Non-pigmented ciliary epithelial cell (primary cell): ENCODE measurements around the gene POLD4.
A peak's percentile ranks its signal among the peaks of the same experiment; 100 is the strongest.
"Not testable (repeated sequence)": the region's sequence is repeated elsewhere in the genome, so short reads cannot be mapped to it uniquely, and the experiment has no call there.

Source experiments
- DNase-seq: peaks from one replicate; pipeline ENCODE4 v3.0.0-alpha.2; 2010; ENCODE audit warnings: low read depth

POLD4 gene

GRCh38 chr11:67351275-67352005 is 1.9 kb downstream of the POLD4 start:
- DNase-seq, result no peak

- no peak for DNase-seq
Observed at GRCh38 chr11:67349928-67350465, 3.3 kb downstream of the POLD4 start.

DNA sequence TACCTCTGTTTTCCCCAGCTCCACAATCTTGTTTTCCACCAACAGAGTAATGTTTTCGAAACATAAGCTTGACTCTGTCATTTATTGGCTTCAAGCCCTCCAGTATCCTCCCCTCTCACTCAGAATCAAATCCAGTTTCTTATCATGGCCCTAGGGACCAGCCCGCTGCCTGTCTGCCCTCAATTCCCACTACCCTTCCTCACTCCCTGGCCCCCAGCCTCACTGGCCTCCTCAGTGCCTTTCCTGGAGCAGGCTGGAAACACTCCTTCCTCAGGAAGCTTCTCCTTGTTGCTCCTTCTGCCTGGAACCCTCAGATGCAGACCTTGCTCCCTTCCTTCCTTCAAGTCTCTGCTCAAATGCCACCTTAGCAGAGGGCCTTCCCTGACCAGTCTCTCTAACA is 3.9 kb downstream of the POLD4 start:
- no peak for DNase-seq

DNA sequence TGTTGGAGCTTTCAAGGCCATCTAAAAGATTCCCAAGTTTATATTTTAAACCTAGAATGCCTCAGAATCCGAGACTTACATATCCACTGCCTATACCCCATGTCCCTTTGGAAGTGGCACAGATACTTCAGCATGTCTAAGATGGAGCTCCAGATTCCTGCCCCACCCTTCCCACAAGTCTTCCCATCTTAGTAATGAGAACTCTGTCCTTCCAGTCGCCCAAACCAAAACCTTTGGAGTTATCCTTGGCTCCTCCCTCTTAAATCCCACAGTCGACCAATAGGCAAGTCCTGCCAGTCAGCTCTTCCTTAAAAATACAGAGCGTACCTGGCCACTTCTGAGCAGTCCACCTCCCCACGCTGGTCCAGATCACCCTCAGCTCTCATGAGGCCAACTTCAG is 4.3 kb downstream of the POLD4 start:
- no peak for DNase-seq

DNA sequence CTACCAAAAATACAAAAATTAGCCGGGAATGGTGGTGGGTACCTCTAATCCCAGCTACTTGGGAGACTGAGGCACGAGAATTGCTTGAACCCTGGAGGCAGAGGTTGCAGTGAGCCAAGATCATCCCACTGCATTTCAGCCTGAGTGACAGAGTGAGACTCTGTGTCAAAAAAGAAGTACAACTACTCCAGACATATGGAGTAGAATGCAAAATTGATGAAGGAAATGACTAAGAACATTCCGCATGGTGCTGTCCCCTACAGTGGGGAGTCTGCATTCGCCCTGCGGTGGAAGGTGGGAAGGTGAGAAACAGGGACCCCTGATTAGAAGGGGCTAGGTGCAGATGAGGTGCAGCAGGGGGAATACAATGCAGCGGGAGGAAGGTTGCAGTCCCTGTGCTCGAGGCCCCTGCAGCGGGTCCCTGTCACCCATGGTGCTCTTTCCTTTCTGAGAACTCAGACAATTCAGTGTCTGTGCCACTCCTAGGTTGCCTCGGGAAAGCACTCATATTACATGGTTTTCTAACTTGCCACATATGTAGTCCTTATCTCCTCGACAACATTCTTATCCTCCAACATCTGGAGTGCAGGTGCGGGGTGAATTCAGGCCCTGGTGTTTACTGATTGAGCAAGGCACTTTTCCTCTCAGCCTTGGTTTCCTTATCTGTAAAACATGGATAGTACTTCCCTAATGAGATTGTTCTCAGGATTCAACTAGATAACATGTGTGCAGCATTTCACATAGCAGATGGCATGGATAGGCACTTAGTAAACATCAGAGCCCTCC is 5.2 kb downstream of the POLD4 start:
- DNase-seq, result no peak

DNA sequence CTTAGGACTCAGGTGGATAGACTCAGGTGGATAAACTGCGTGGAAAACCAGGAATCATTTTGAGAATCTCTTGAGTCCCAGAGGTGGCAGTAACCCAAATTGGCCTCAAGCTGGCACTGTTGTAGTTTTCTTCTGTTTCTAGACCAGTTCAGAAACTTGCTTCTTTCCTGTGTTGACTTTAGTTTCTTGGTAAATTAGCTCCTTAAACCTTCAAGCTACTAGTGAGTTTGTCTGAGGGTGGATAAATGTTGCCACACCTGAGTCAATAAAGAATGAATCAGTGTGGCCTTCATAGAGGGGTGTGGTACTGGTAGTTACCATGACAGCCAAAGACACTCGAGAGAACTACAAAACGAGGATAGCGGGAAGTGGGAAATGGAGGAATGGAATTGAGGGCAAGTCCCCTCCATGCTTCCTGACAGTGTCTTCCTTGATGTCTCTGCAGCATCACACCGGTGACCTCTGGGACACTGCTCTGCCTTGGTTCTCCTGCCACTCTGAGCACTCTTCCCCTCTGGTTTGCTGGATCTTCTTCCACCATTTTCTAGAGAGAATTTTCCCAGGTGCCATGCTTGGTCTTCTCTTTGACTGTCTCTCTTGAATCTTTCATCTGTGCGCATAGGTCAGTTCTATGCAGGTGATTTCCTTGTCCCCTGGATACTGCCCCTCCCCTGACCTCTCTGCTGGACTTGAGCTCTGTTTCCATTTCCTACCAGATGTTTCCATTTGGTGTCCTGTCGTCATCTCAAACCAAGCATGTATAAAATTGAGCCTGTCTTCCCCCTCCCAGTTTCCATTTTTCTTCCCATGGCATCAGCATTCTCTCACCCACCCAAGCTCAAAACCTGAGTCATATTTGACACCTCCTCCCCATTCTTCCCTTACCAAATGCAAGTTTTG is 7.2 kb downstream of the POLD4 start:
- no peak for DNase-seq

DNA sequence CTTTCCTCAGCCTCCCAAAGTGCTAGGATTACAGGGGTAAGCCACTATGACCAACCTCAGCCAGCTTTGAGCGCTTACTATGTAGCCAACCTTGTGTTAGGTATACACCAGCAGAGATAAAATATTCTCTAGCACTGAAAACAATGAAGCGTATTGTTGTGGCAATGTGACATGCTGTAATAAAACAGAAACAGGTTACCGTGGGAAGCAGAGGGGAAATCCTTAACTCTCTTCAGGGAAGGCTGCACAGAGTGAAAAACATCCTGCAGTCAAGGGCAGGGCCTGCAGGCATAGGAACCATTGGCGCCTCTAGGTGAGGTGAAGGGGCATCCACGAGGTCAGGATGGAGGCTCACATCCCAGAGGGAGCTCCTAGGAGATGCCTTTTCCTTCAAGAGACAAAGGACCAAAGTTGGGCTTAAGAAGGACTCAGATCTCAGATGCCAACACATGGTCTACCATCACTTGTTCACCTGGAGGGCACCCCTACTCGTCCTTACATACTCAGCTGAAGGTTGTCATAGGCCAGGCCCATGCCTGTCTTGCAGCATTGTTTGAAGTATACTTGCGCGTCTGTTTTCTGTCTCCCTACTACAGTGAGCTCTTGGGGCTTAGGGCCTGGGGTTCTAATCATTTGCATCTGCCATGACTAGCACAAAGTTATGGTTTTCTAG is 8.0 kb downstream of the POLD4 start:
- no peak for DNase-seq

DNA sequence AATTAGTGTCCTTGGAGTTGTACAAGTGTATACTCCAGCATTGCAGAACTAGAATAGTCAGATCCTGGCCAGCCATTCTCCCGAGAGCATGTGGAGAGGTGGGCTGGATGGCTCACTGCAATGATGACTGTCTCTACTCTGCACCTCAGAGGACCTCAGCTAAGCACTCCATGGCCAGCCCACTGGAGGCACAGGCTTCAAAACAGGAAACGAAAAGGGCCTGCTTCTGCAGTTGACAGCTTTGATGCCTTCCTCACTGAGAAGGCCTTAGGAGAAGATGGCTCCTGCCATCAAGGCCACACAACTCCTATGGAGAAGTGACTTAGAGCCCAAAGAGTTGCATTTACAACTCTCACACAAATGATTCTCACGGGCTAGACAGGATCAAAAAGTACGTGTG is 9.1 kb downstream of the POLD4 start:
- no peak for DNase-seq

GRCh38 chr11:67337257-67337656 is 16.1 kb downstream of the POLD4 start:
- no peak for DNase-seq

DNA sequence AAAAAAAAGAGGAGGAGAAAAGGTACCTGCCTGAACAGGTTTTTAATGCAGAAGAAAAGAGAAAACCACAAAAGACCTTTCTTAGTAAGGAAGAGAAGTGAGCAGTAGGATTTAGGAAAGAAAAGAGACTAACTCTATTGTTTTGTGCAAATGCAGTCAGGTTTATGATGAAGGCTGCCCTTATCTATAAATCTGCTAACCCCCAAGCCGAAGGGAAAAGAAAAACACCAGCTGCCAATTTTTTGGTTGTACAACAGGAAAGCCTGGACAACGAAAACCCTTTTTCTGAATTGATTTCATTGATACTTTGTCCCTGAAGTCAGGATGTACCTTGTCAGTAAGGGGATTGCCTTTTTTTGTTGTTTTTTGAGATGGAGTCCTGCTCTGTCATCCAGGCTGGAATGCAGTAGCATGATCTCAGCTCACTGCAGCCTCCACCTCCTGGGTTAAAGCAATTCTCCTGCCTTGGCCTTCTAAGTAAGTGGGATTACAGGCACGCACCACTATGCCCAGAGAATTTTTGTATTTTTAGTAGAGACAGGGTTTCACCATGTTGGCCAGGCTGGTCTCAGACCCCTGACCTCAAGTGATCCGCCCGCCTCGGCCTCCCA is 21.2 kb downstream of the POLD4 start:
- DNase-seq, result no peak

- no peak for DNase-seq
Observed at GRCh38 chr11:67323526-67323925, 29.8 kb downstream of the POLD4 start.

GRCh38 chr11:67322049-67322448 is 31.3 kb downstream of the POLD4 start:
- no peak for DNase-seq

GRCh38 chr11:67321313-67321871 is 32.0 kb downstream of the POLD4 start:
- DNase-seq, result no peak

DNA sequence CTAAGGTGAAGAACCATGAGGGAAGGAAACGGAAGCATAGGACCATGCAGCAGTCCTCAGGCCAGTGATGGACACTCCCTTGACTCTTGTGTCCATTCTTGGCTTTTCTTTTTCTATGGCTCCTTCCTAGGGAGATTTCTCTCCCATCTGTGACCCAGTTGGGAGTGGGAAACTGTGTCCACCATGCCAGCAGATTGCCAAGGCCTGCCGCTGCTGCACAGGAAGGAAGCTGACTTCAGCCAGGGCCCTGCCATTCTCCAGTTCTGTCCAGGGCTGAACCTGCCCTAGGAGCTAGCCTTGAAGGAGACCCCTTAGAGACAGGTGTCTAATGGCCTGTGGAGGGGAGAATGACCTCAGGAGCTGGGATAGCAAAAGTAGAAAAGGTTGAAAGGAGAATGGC is 32.7 kb downstream of the POLD4 start:
- DNase-seq, result no peak

- DNase-seq, result no peak
Observed at GRCh38 chr11:67320011-67320410, 33.3 kb downstream of the POLD4 start.

DNA sequence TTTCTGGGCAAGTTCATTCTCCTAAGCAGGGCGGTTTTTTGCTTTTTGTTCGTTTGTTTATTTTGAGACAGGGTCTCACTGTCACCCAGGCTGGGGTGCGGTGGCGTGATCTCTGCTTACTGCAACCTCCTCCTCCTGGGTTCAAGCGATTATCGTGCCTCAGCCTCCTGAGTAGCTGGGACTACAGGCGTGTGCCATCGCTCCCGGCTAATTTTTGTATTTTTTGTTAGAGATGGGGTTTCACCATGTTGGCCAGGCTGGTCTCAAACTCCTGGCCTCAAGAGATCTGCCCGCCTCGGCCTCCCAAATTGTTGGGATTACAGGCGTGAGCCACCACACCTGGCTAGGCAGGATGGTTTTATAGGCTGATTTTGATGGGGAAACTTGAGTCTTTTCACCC is 34.5 kb downstream of the POLD4 start:
- not testable (repeated sequence) for DNase-seq

- DNase-seq, result no peak
Observed at GRCh38 chr11:67317888-67318555, 35.3 kb downstream of the POLD4 start.

- DNase-seq, result peak; percentile 57
Observed at GRCh38 chr11:67317205-67317887, 36.0 kb downstream of the POLD4 start.

- DNase-seq, result no peak
Observed at GRCh38 chr11:67316882-67317204, 36.5 kb downstream of the POLD4 start.

DNA sequence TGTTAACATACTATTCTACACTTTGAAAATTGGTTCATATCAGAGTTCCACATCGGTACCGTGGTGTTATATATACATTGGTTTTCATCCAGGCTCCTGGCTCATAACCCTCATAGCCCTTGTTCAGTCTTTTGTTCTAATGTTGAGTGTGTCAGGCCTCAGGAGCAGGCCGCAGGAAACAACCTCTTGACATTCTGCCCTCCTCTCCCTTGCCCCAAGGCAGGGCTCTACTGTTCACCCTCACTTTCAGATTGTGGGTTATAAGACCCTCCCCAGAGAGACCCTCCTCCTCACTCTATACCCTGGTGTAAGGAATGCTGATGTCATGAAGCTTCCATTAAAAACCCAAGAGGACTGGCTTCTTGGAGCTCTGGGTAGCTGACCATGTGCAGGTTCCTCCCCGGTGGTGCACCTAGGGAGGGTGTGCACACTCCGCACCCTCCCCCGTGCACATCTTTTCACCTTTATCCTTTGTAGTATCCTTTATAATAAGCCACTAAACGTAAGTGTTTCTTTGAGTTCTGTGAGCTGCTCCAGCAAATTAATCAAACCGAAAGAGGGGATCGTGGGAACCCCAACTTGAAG is 37.9 kb downstream of the POLD4 start:
- no peak for DNase-seq
